Right atrium auricular region (tissue), 2 donors: ENCODE measurements around the gene MICAL3. TPM values are rescaled to one million over a fixed set of nuclear protein-coding genes. Genes with fewer than 3 reads are reported as not detected.

Experiments used
- DNase-seq: peaks from one replicate; pipeline ENCODE4 v3.0.0-alpha.2; 2019; ENCODE audit warnings: low spot score
- H3K27ac ChIP-seq, 2 donors: fragments of 200-600 bp; sonication (generic); 1 replicate in 1 of 2; 2 replicates in 1 of 2; pipeline ENCODE4 v1.5.1; 2016 to 2019
- H3K27me3 ChIP-seq, 2 donors: fragments of 200-600 bp; sonication (generic); one replicate each; pipeline versions ENCODE4 v1.5.1 to v1.6.0; 2017 to 2019
- H3K36me3 ChIP-seq: fragments of 200-600 bp; sonication (generic); one replicate; pipeline ENCODE4 v1.5.1; 2016
- H3K4me1 ChIP-seq, 2 donors: fragments of 200-600 bp; sonication (generic); one replicate each; pipeline versions ENCODE4 v1.5.1 to v1.6.0; 2017 to 2019
- H3K4me3 ChIP-seq, 2 donors: fragments of 200-600 bp; sonication (generic); 1 replicate in 1 of 2; 2 replicates in 1 of 2; pipeline ENCODE4 v1.5.1; 2017 to 2019; ENCODE audit warnings: mild to moderate bottlenecking in 1 of 2, moderate library complexity in 1 of 2
- H3K9me3 ChIP-seq, 2 donors: fragments of 200-600 bp; sonication (generic); one replicate each; pipeline ENCODE4 v1.5.1; 2019
- CTCF ChIP-seq, 2 donors: fragments of 200-600 bp; sonication (generic); IDR thresholded peaks; one replicate each; pipeline ENCODE4 v1.5.1; 2019; ENCODE audit warnings: antibody characterized with exemption in 2 of 2
- total RNA-seq, 2 donors: library from RNA; depleted of rRNA; stranded (reverse); fragments of >200 nt; gene quantifications; one replicate each; pipeline ENCODE4 v1.1.0, GENCODE V29; 2016

MICAL3 gene
- total RNA-seq, 2 donors from 2014 or later: 42.5 to 45.1 TPM

DNA sequence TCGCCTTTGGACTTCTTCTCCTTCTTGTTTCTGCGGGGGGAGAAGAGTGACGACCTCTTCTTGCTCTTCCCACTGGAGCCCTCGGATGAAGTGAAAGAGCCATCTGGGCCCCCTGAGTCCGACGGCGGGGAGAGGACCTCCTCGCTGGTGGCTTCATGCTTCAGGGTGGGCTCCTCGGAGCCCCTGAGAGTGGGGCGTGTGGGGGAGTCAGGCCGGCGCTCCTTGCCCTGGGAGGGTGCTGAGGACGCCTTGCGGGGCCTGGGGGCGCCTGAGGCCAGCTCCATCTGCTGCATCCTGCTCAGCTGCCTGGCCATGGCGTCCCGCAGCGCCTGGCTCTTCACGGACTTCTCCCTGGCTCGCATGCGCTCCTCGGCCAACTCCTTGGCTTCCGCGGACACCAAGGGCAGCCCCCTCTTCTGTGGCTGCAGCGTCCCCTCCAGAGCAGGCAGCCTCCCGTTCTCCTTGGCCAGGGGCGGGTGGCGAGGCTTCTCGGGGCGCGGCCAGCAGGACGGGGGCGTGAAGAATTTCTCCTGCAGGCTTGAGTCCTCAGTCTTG is 206.8 kb downstream of the MICAL3 start:
- Histone ChIP-seq H3K4me1 (no peaks in the 10 kb centered on the region), H3K27me3 (no peaks in the 10 kb centered on the region), H3K27ac (no peak overlapping the region), H3K9me3 (no peaks in the 10 kb centered on the region), H3K4me3 (no peak overlapping the region), H3K36me3 (peaks cover 61% of the 10 kb centered on the region)
- no peak for TF ChIP-seq CTCF (IDR thresholded peaks at IDR 0.05)
- no peak for DNase-seq

DNA sequence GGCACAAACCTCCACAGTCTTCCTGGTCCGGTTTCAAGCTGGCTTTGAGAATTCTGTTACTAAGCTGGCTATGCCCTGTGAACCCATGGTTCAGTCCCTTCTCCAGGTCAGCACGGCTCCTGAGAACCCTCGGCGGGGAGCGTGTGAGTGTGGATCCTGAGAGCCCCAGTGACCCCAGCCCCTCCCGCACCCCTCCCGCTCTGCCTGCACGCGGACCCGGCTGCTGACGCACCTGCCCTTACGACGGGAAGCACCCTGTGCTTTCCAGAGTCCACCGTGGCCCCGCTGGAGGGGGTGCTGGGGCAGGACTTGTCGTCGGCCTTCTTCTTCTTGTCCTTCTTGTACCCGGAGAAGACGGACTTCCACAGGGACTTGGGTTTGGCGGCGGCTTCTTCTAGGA is 207.3 kb downstream of the MICAL3 start:
- no peak for TF ChIP-seq CTCF (IDR thresholded peaks at IDR 0.05)
- no peak for DNase-seq
- Histone ChIP-seq H3K27me3 (no peaks in the 10 kb centered on the region), H3K4me3 (no peak overlapping the region), H3K4me1 (no peaks in the 10 kb centered on the region), H3K27ac (no peak overlapping the region), H3K36me3 (peaks cover 57% of the 10 kb centered on the region), H3K9me3 (no peaks in the 10 kb centered on the region)

GRCh38 chr22:17816649-17817048 is 207.7 kb downstream of the MICAL3 start:
- Histone ChIP-seq H3K4me1 (no peaks in the 10 kb centered on the region), H3K27me3 (no peaks in the 10 kb centered on the region)

GRCh38 chr22:17815703-17816254 is 208.6 kb downstream of the MICAL3 start:
- Histone ChIP-seq H3K4me3 (no peak overlapping the region), H3K36me3 (peaks cover 49% of the 10 kb centered on the region), H3K27ac (no peak overlapping the region), H3K27me3 (no peaks in the 10 kb centered on the region), H3K4me1 (peaks cover 0 to 1% of the 10 kb centered on the region in 2 donors), H3K9me3 (no peaks in the 10 kb centered on the region)
- no peak for DNase-seq
- TF ChIP-seq CTCF (IDR thresholded peaks at IDR 0.05): no peak

More at GRCh38 chr22:17816649-17817048, 207.7 kb downstream of the MICAL3 start:
- Histone ChIP-seq H3K4me3 (no peak overlapping the region), H3K27ac (no peak overlapping the region), H3K36me3 (peaks cover 55% of the 10 kb centered on the region), H3K9me3 (no peaks in the 10 kb centered on the region)
- no peak for TF ChIP-seq CTCF (IDR thresholded peaks at IDR 0.05)
- no peak for DNase-seq

GRCh38 chr22:17814830-17815229 is 209.5 kb downstream of the MICAL3 start:
- no peak for TF ChIP-seq CTCF (IDR thresholded peaks at IDR 0.05)
- Histone ChIP-seq H3K36me3 (peaks cover 55% of the 10 kb centered on the region), H3K27ac (no peak overlapping the region), H3K4me3 (no peak overlapping the region), H3K9me3 (no peaks in the 10 kb centered on the region), H3K4me1 (peaks cover 0 to 6% of the 10 kb centered on the region in 2 donors), H3K27me3 (no peaks in the 10 kb centered on the region)
- DNase-seq: no peak

- H3K9me3 ChIP-seq: no peaks in the 10 kb centered on the region
- H3K27me3 ChIP-seq: no peaks in the 10 kb centered on the region
- no peak overlapping the region for H3K27ac ChIP-seq
- H3K36me3 ChIP-seq: peaks cover 58% of the 10 kb centered on the region
- H3K4me1 ChIP-seq: peaks cover 0 to 6% of the 10 kb centered on the region in 2 donors
- DNase-seq: no peak
- TF ChIP-seq CTCF (IDR thresholded peaks at IDR 0.05): no peak
- H3K4me3 ChIP-seq: no peak overlapping the region
These were observed 210.3 kb downstream of the MICAL3 start for GRCh38 chr22:17814084-17814483.
